ENCODE results near the gene PRR19.

DNA sequence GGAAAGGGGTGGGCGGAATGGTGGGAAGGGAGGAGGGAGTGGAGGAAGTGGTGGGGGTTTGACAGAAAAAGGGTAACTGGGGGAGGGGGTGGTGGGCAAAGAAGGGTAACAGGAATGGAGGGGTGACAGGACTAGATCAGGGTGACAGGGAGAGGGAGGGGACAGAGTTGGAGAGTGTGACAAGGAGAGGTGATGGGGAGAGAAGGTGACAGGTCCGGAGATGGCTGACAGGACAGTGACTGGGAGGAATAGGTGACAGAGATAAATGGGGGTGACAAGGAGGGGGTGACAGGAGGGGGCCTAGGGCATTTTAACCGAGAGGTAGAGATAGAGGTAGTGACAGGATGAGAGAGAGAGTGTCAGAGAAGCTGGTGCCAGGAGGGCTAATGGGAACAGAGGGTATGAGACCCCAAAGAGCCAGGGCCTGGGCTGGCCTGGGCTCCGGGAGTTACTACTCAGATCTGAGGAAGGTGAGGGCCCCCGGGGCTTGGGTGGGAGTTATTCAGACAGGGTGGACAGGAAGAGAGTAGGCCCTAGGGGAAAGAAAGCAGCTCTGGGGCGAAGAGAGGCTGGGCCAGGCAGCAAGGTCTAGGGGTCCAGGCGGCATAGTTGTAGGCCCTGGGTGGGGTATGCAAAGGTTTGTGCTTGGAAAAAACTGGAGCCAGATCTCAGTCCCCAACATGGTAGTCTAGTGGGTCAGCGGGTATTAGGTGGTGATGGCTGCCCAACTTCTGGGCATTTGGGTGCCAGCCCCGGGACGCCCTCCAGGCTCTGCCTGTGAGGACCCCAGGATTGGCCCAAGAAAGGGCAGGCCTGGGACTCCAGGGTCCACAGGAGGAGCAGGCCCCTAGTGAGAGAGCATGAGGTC lies 32.2 kb upstream of the PRR19 start:
- TF ChIP-seq, protein P1, sequence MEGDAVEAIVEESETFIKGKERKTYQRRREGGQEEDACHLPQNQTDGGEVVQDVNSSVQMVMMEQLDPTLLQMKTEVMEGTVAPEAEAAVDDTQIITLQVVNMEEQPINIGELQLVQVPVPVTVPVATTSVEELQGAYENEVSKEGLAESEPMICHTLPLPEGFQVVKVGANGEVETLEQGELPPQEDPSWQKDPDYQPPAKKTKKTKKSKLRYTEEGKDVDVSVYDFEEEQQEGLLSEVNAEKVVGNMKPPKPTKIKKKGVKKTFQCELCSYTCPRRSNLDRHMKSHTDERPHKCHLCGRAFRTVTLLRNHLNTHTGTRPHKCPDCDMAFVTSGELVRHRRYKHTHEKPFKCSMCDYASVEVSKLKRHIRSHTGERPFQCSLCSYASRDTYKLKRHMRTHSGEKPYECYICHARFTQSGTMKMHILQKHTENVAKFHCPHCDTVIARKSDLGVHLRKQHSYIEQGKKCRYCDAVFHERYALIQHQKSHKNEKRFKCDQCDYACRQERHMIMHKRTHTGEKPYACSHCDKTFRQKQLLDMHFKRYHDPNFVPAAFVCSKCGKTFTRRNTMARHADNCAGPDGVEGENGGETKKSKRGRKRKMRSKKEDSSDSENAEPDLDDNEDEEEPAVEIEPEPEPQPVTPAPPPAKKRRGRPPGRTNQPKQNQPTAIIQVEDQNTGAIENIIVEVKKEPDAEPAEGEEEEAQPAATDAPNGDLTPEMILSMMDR (conservative IDR thresholded peaks at IDR 0.05; ENCODE audit: low read length), result no peak
- TF ChIP-seq EZH2phosphoT487 (IDR thresholded peaks at IDR 0.05; ENCODE audit: borderline replicate concordance), result no peak
